GM23338 (cell line): ENCODE results near the gene FAM124B. TPM values are rescaled to one million over a fixed set of nuclear protein-coding genes. Genes with fewer than 3 reads are reported as not detected.

Source experiments
- ATAC-seq: fragments of 200-7000 bp; cut with Tn5 transposase; 3 replicates; pipeline ENCODE4 v1.9.1; 2020
- DNase-seq: peaks from one replicate; pipeline ENCODE4 v3.0.0-alpha.2; 2015; ENCODE audit warnings: low spot score
- H2AFZ ChIP-seq: fragments of 200-600 bp; sonication (generic); 2 replicates; pipeline ENCODE4 v1.8.0; 2016; ENCODE audit warnings: antibody characterized with exemption, mild to moderate bottlenecking, moderate library complexity
- H3F3A ChIP-seq: fragments of 200-600 bp; sonication (generic); replicated peaks from 2 replicates; pipeline ENCODE4 v1.8.0; 2017; ENCODE audit warnings: antibody characterized with exemption, mixed run types, low read depth
- H3K27ac ChIP-seq: fragments of 200-600 bp; sonication (generic); 2 replicates; pipeline ENCODE4 v1.6.1; 2016; ENCODE audit warnings: low read depth
- H3K27me3 ChIP-seq: fragments of 200-600 bp; sonication (generic); 2 replicates; pipeline ENCODE4 v1.8.0; 2016; ENCODE audit warnings: mild to moderate bottlenecking, mixed run types, moderate library complexity; ENCODE audit not compliant: insufficient read depth
- H3K36me3 ChIP-seq: fragments of 200-600 bp; sonication (generic); 2 replicates; pipeline ENCODE4 v1.8.0; 2016; ENCODE audit warnings: mild to moderate bottlenecking; ENCODE audit not compliant: insufficient read depth
- H3K4me1 ChIP-seq: fragments of 200-600 bp; sonication (generic); 2 replicates; pipeline ENCODE4 v1.8.0; 2016; ENCODE audit warnings: mild to moderate bottlenecking, moderate library complexity; ENCODE audit not compliant: insufficient read depth
- H3K4me2 ChIP-seq: fragments of 200-600 bp; sonication (generic); 2 replicates; pipeline ENCODE4 v1.7.1; 2017; ENCODE audit warnings: mixed run types
- H3K4me3 ChIP-seq: fragments of 200-600 bp; sonication (generic); 2 replicates; pipeline ENCODE4 v1.6.1; 2016; ENCODE audit warnings: mixed run types
- H3K79me2 ChIP-seq: fragments of 200-600 bp; sonication (generic); replicated peaks from 2 replicates; pipeline ENCODE4 v1.8.0; 2017; ENCODE audit warnings: mild to moderate bottlenecking; ENCODE audit not compliant: insufficient read depth
- H3K9me2 ChIP-seq: fragments of 200-600 bp; sonication (generic); 2 replicates; pipeline ENCODE4 v1.8.0; 2017; ENCODE audit not compliant: insufficient read depth
- H4K20me1 ChIP-seq: fragments of 200-600 bp; sonication (generic); replicated peaks from 2 replicates; pipeline ENCODE4 v1.8.0; 2017; ENCODE audit warnings: mild to moderate bottlenecking; ENCODE audit not compliant: insufficient read depth
- H3K27ac Mint-ChIP-seq: 2 replicates; pipeline ENCODE4 v1.8.0; 2020; ENCODE audit warnings: inconsistent platforms, mild to moderate bottlenecking, moderate library complexity, mixed read lengths
- H3K27me3 Mint-ChIP-seq: 3 replicates; pipeline ENCODE4 v1.8.0; 2022; ENCODE audit warnings: low read depth, mild to moderate bottlenecking, moderate library complexity, mixed read lengths, inconsistent platforms; ENCODE audit not compliant: insufficient read depth, poor library complexity
- H3K36me3 Mint-ChIP-seq: 3 replicates; pipeline ENCODE4 v1.8.0; 2021; ENCODE audit warnings: low read depth, mild to moderate bottlenecking, inconsistent platforms, moderate library complexity, mixed read lengths
- H3K4me1 Mint-ChIP-seq: 3 replicates; pipeline ENCODE4 v1.8.0; 2020; ENCODE audit warnings: mild to moderate bottlenecking, inconsistent platforms, mixed read lengths
- H3K4me3 Mint-ChIP-seq: 3 replicates; pipeline ENCODE4 v1.8.0; 2021; ENCODE audit warnings: moderate library complexity, mild to moderate bottlenecking, inconsistent platforms, mixed read lengths
- H3K9me3 Mint-ChIP-seq: 3 replicates; pipeline ENCODE4 v1.8.0; 2020; ENCODE audit warnings: moderate library complexity, mild to moderate bottlenecking, inconsistent platforms, mixed read lengths
- CREB1 ChIP-seq: fragments of 250-450 bp; sonication (Bioruptor Pico); IDR thresholded peaks from 2 replicates; pipeline ENCODE4 v1.5.0; 2020; ENCODE audit warnings: low read depth, mild to moderate bottlenecking, moderate library complexity
- CTCF ChIP-seq, 2 experiments: fragments of 200-600 bp in 1 of 2; sonication (generic) in 1 of 2; conservative IDR thresholded peaks; 2 replicates each; pipeline versions ENCODE4 v1.5.1 to v1.6.1; 2016 to 2017; ENCODE audit warnings: antibody characterized with exemption in 2 of 2, low read depth in 2 of 2, mild to moderate bottlenecking in 2 of 2, moderate library complexity in 1 of 2
- ETS1 ChIP-seq: IDR thresholded peaks from 2 replicates; pipeline ENCODE4 v1.6.1; 2016; ENCODE audit warnings: antibody characterized with exemption
- EZH2phosphoT487 ChIP-seq: fragments of 200-600 bp; sonication (generic); IDR thresholded peaks from one replicate; pipeline ENCODE4 v1.8.1; 2018; ENCODE audit warnings: antibody characterized with exemption; ENCODE audit not compliant: unreplicated experiment
- JUNB ChIP-seq: IDR thresholded peaks from one replicate; pipeline ENCODE4 v1.6.1; 2016; ENCODE audit warnings: antibody characterized with exemption; ENCODE audit not compliant: unreplicated experiment
- NANOG ChIP-seq: IDR thresholded peaks from 2 replicates; pipeline ENCODE4 v1.6.1; 2016; ENCODE audit warnings: antibody characterized with exemption, borderline replicate concordance
- POLR2AphosphoS5 ChIP-seq: IDR thresholded peaks from 2 replicates; pipeline ENCODE4 v1.6.1; 2016; ENCODE audit warnings: antibody characterized with exemption, low read depth
- REST ChIP-seq: IDR thresholded peaks from one replicate; pipeline ENCODE4 v1.6.1; 2018; ENCODE audit warnings: antibody characterized with exemption; ENCODE audit not compliant: unreplicated experiment
- ZNF114 ChIP-seq: fragments of 250-450 bp; sonication (Bioruptor Pico); IDR thresholded peaks from 2 replicates; pipeline ENCODE4 v1.5.0; 2020; ENCODE audit warnings: mild to moderate bottlenecking, moderate library complexity
- ZNF331 ChIP-seq: fragments of 250-450 bp; sonication (Bioruptor Pico); IDR thresholded peaks from 2 replicates; pipeline ENCODE4 v1.5.0; 2020; ENCODE audit warnings: low read depth, mild to moderate bottlenecking, moderate library complexity
- polyA plus RNA-seq: library from polyadenylated mRNA; unstranded; fragments of >200 nt; fragmentation: Nextera tagmentation; extraction: Ambion mirVana; gene quantifications from 2 replicates; pipeline ENCODE4 v1.2.1, GENCODE V29; 2016
- total RNA-seq: library from RNA; depleted of rRNA; stranded (reverse); fragments of >200 nt; shearing (Covaris generic); gene quantifications from 2 replicates; pipeline ENCODE4 v1.2.3, GENCODE V29; 2014

Gene FAM124B
- total and polyA plus RNA-seq, 2 experiments from 2014 or later, result 3.0 to 6.9 TPM

GRCh38 chr2:224407241-224407701 lies 5.4 kb upstream of the FAM124B start (continued):
- no peak for TF ChIP-seq CTCF (conservative IDR thresholded peaks at IDR 0.05; ENCODE audit: low read depth in 2 of 2)
- no peak for TF ChIP-seq REST

- H4K20me1 ChIP-seq, result no peaks in the 10 kb centered on the region
- no peak overlapping the region for H3K4me3 Mint-ChIP-seq
- no peak overlapping the region for H3K4me2 ChIP-seq
- H3F3A ChIP-seq, result no peaks in the 10 kb centered on the region
- DNase-seq (no peak), ATAC-seq (no peak)
- peaks cover 12% of the 10 kb centered on the region for H3K36me3 Mint-ChIP-seq
- no peaks in the 10 kb centered on the region for H3K79me2 ChIP-seq
- no peak overlapping the region for H2AFZ ChIP-seq
- no peaks in the 10 kb centered on the region for H3K4me1 Mint-ChIP-seq
- no peaks in the 10 kb centered on the region for H3K9me2 ChIP-seq
- peaks cover 9% of the 10 kb centered on the region for H3K9me3 Mint-ChIP-seq
- H3K27me3 Mint-ChIP-seq, result no peaks in the 10 kb centered on the region
- no peaks in the 10 kb centered on the region for H3K27me3 ChIP-seq
- H3K4me3 ChIP-seq, result no peak overlapping the region
- H3K27ac Mint-ChIP-seq, result no peak overlapping the region
- H3K27ac ChIP-seq, result no peak overlapping the region
- H3K36me3 ChIP-seq, result no peaks in the 10 kb centered on the region
- H3K4me1 ChIP-seq, result no peaks in the 10 kb centered on the region
- no peak for TF ChIP-seq CREB1 (CRISPR knock-in tag)
- TF ChIP-seq JUNB, result no peak
- TF ChIP-seq NANOG, result no peak
- TF ChIP-seq ETS1, result no peak
- TF ChIP-seq EZH2phosphoT487, result no peak
- TF ChIP-seq ZNF114, result no peak
- no peak for TF ChIP-seq POLR2AphosphoS5
- no peak for TF ChIP-seq REST
- TF ChIP-seq ZNF331 (CRISPR knock-in tag), result no peak
Observed at GRCh38 chr2:224405841-224406370, 4.0 kb upstream of the FAM124B start.
